Left ventricle myocardium inferior (tissue), 1 donor: ENCODE results near the gene DDIT4. TPM values are rescaled to one million over a fixed set of nuclear protein-coding genes. Genes with fewer than 3 reads are reported as not detected.

Experiments
- total RNA-seq: library from RNA; stranded (reverse); fragmentation: NEBNext Ultra II Directional; extraction: Animal tissue kit (Norgen Biotek cat#: 25700); gene quantifications from one replicate; pipeline ENCODE4 v1.2.1, GENCODE V29; 2021
- donor health status: DM: no; HTN: yes; CAD: no; lungs with severe emphysema.

The DDIT4 gene
- total RNA-seq, 1 donor from 2014 or later = 66.3 TPM

Other genes with a start within 250 kb of the DDIT4 start
- gene SPOCK2, start 185.4 kb upstream of the DDIT4 start, total RNA-seq = 8.6 TPM
- 256 TPM for gene ANAPC16, start 57.9 kb upstream of the DDIT4 start, total RNA-seq
- 37.0 TPM for gene ASCC1, start 57.6 kb upstream of the DDIT4 start, total RNA-seq
- gene DNAJB12, start 81.0 kb downstream of the DDIT4 start, total RNA-seq = 25.6 TPM